Gastrocnemius medialis (tissue), 4 donors: ENCODE data around the gene AKIRIN2.

ENCODE experiments used
- CTCF ChIP-seq, 5 experiments: fragments of 450-650 bp in 3 of 5; fragments of 200-600 bp in 2 of 5; sonication (generic) in 2 of 5; IDR thresholded peaks in 4 of 5; conservative IDR thresholded peaks in 1 of 5; 1 replicate in 4 of 5; 2 replicates in 1 of 5; pipeline ENCODE4 v1.5.1; 2016 to 2019; ENCODE audit warnings: antibody characterized with exemption in 5 of 5, mild to moderate bottlenecking in 3 of 5, moderate library complexity in 3 of 5
- POLR2A ChIP-seq, 2 donors: fragments of 450-650 bp; IDR thresholded peaks; one replicate each; pipeline ENCODE4 v1.6.1; 2017; ENCODE audit warnings: antibody characterized with exemption in 2 of 2, mild to moderate bottlenecking in 2 of 2, moderate library complexity in 2 of 2

- no peak for TF ChIP-seq POLR2A (IDR thresholded peaks at IDR 0.05)
- TF ChIP-seq CTCF (IDR thresholded peaks at IDR 0.05 in 4 of 5, conservative IDR thresholded peaks at IDR 0.05 in 1 of 5) = no peak
Measured at GRCh38 chr6:87656857-87657256, 45.2 kb downstream of the AKIRIN2 start.
